ENCODE measurements around the gene XPO1. TPM values are rescaled to one million over a fixed set of nuclear protein-coding genes. Genes with fewer than 3 reads are reported as not detected.

XPO1 gene
- total RNA-seq, 2 donors from 2014 or later = 65.3 to 160 TPM

GRCh38 chr2:61581716-61582115, 43.6 kb upstream of the XPO1 start:
- Histone ChIP-seq H3K4me3 (no peak overlapping the region), H3K27me3 (replicated peaks; ENCODE audit: insufficient read depth) (no peaks in the 10 kb centered on the region), H3K9me3 (no peaks in the 10 kb centered on the region), H3K27ac (no peak overlapping the region), H3K36me3 (no peaks in the 10 kb centered on the region), H3K4me1 (replicated peaks) (no peaks in the 10 kb centered on the region)
- no peak for DNase-seq (ENCODE audit: low spot score)
- TF ChIP-seq POLR2A (IDR thresholded peaks at IDR 0.05) = no peak
- TF ChIP-seq CTCF (IDR thresholded peaks at IDR 0.05) = no peak
- no peak for TF ChIP-seq POLR2AphosphoS5 (IDR thresholded peaks at IDR 0.05)
- WGBS = 89% methylated on average over 1 of the region's 1 CpG
- intact Hi-C loops (cut with DNase I) = no loop called here

- intact Hi-C loops (cut with DNase I) = no loop called here
- 29% methylated on average over 3 of the region's 3 CpGs for WGBS
- H3K9me3 ChIP-seq = no peaks in the 10 kb centered on the region
- TF ChIP-seq POLR2AphosphoS5 (IDR thresholded peaks at IDR 0.05) (no peak), POLR2A (IDR thresholded peaks at IDR 0.05) (no peak), CTCF (IDR thresholded peaks at IDR 0.05) (no peak)
- DNase-seq (ENCODE audit: low spot score) = no peak
- H3K36me3 ChIP-seq = no peaks in the 10 kb centered on the region
- H3K27ac ChIP-seq = no peak overlapping the region
- H3K4me1 ChIP-seq (replicated peaks) = no peaks in the 10 kb centered on the region
- no peaks in the 10 kb centered on the region for H3K27me3 ChIP-seq (replicated peaks; ENCODE audit: insufficient read depth)
- no peak overlapping the region for H3K4me3 ChIP-seq
Measured at GRCh38 chr2:61575447-61575859, 37.3 kb upstream of the XPO1 start.

- WGBS = 68% methylated on average over 7 of the region's 7 CpGs
Measured at GRCh38 chr2:61566566-61566965, 28.4 kb upstream of the XPO1 start.

GRCh38 chr2:61562615-61563014, 24.5 kb upstream of the XPO1 start:
- no peaks in the 10 kb centered on the region for H3K36me3 ChIP-seq
- DNase-seq (ENCODE audit: low spot score) = no peak
- no peak overlapping the region for H3K27ac ChIP-seq
- no peaks in the 10 kb centered on the region for H3K9me3 ChIP-seq
- TF ChIP-seq POLR2A (IDR thresholded peaks at IDR 0.05) = no peak
- TF ChIP-seq CTCF (IDR thresholded peaks at IDR 0.05) = no peak
- no peak for TF ChIP-seq POLR2AphosphoS5 (IDR thresholded peaks at IDR 0.05)
- WGBS = 93% methylated on average over 2 of the region's 2 CpGs
- no peaks in the 10 kb centered on the region for H3K4me1 ChIP-seq (replicated peaks)
- intact Hi-C loops (cut with DNase I) = no loop called here
- H3K4me3 ChIP-seq = no peak overlapping the region
- no peaks in the 10 kb centered on the region for H3K27me3 ChIP-seq (replicated peaks; ENCODE audit: insufficient read depth)

More at GRCh38 chr2:61566566-61566965, 28.4 kb upstream of the XPO1 start:
- Histone ChIP-seq H3K36me3 (no peaks in the 10 kb centered on the region), H3K4me3 (no peak overlapping the region), H3K27me3 (replicated peaks; ENCODE audit: insufficient read depth) (no peaks in the 10 kb centered on the region), H3K4me1 (replicated peaks) (no peaks in the 10 kb centered on the region), H3K9me3 (no peaks in the 10 kb centered on the region), H3K27ac (no peak overlapping the region)
- no peak for DNase-seq (ENCODE audit: low spot score)
- intact Hi-C loops (cut with DNase I) = no loop called here
- TF ChIP-seq CTCF (IDR thresholded peaks at IDR 0.05) (no peak), POLR2AphosphoS5 (IDR thresholded peaks at IDR 0.05) (no peak), POLR2A (IDR thresholded peaks at IDR 0.05) (no peak)

GRCh38 chr2:61558160-61558559, 20.0 kb upstream of the XPO1 start:
- intact Hi-C loops (cut with DNase I) = no loop called here
- Histone ChIP-seq H3K4me3 (no peak overlapping the region), H3K36me3 (no peaks in the 10 kb centered on the region), H3K27ac (no peak overlapping the region), H3K27me3 (replicated peaks; ENCODE audit: insufficient read depth) (no peaks in the 10 kb centered on the region), H3K4me1 (replicated peaks) (no peaks in the 10 kb centered on the region), H3K9me3 (no peaks in the 10 kb centered on the region)
- TF ChIP-seq POLR2AphosphoS5 (IDR thresholded peaks at IDR 0.05) (no peak), CTCF (IDR thresholded peaks at IDR 0.05) (no peak), POLR2A (IDR thresholded peaks at IDR 0.05) (no peak)
- DNase-seq (ENCODE audit: low spot score) = no peak
- 83% methylated on average over 5 of the region's 5 CpGs for WGBS

Data from prostate gland (tissue), 2 donors.